Nephron (organoid): ENCODE measurements around the gene SMIM44.

Experiments
- H3K27ac Mint-ChIP-seq, 3 experiments: 2 replicates each; pipeline ENCODE4 v1.8.0; 2020; ENCODE audit warnings: mixed read lengths in 3 of 3, mild to moderate bottlenecking in 2 of 3, moderate library complexity in 1 of 3
- H3K27me3 Mint-ChIP-seq: 2 replicates; pipeline ENCODE4 v1.8.0; 2021; ENCODE audit warnings: low read depth, mild to moderate bottlenecking, moderate library complexity, mixed read lengths
- H3K36me3 Mint-ChIP-seq: 2 replicates; pipeline ENCODE4 v1.8.0; 2020; ENCODE audit warnings: low read depth, mixed read lengths
- H3K4me1 Mint-ChIP-seq: 2 replicates; pipeline ENCODE4 v1.8.0; 2020; ENCODE audit warnings: mixed read lengths
- H3K4me3 Mint-ChIP-seq, 3 experiments: 2 replicates each; pipeline ENCODE4 v1.8.0; 2020; ENCODE audit warnings: mild to moderate bottlenecking in 3 of 3, mixed read lengths in 3 of 3, moderate library complexity in 2 of 3
- H3K9me3 Mint-ChIP-seq: 2 replicates; pipeline ENCODE4 v1.8.0; 2020; ENCODE audit warnings: mixed read lengths
- CTCF ChIP-seq, 3 experiments: fragments of 200-600 bp; sonication (generic); IDR thresholded peaks; one replicate each; pipeline ENCODE4 v1.5.0; 2021; ENCODE audit warnings: antibody characterized with exemption in 3 of 3; ENCODE audit not compliant: unreplicated experiment in 3 of 3

SMIM44 gene

GRCh38 chr19:3433805-3434540 is 49.3 kb downstream of the SMIM44 start:
- H3K27ac Mint-ChIP-seq, result peak overlapping the region; percentile 95 to 100 (median 99)
- no peak for TF ChIP-seq CTCF (IDR thresholded peaks at IDR 0.05; ENCODE audit: unreplicated experiment in 3 of 3)
- no peaks in the 10 kb centered on the region for H3K9me3 Mint-ChIP-seq
- peak overlapping the region; percentile 90 to 93 (median 93) for H3K4me3 Mint-ChIP-seq
- H3K27me3 Mint-ChIP-seq, result no peaks in the 10 kb centered on the region
- H3K4me1 Mint-ChIP-seq, result peaks cover 5% of the 10 kb centered on the region
- H3K36me3 Mint-ChIP-seq, result peaks cover 17% of the 10 kb centered on the region

- Mint-ChIP-seq H3K36me3 (peaks cover 12% of the 10 kb centered on the region), H3K4me1 (peaks cover 7% of the 10 kb centered on the region), H3K9me3 (no peaks in the 10 kb centered on the region), H3K27me3 (no peaks in the 10 kb centered on the region), H3K4me3 (no peak overlapping the region), H3K27ac (no peak overlapping the region)
- no peak for TF ChIP-seq CTCF (IDR thresholded peaks at IDR 0.05; ENCODE audit: unreplicated experiment in 3 of 3)
These were observed 49.9 kb downstream of the SMIM44 start for GRCh38 chr19:3433313-3433712.
